PFSK-1 (cell line): Measurements from ENCODE around the gene BTG2.

Experiments
- POLR2AphosphoS5 ChIP-seq: IDR thresholded peaks from 2 replicates; pipeline ENCODE4 v1.6.1; 2012; ENCODE audit warnings: low read depth, mild to moderate bottlenecking, control low read depth, low read length, moderate library complexity
- TAF1 ChIP-seq: IDR thresholded peaks from 2 replicates; pipeline ENCODE4 v1.6.1; 2012; ENCODE audit warnings: low read length, control low read depth, borderline replicate concordance; ENCODE audit not compliant: insufficient read depth
- TF ChIP-seq, protein P1 (sequence below), 2 experiments: IDR thresholded peaks; 2 replicates each; pipeline versions ENCODE4 v1.6.1 to v1.8.0; 2011 to 2012; ENCODE audit warnings: low read depth in 2 of 2, low read length in 2 of 2, control low read depth in 1 of 2, inconsistent platforms in 1 of 2, mild to moderate bottlenecking in 1 of 2, moderate library complexity in 1 of 2; ENCODE audit not compliant: insufficient read depth in 1 of 2

DNA sequence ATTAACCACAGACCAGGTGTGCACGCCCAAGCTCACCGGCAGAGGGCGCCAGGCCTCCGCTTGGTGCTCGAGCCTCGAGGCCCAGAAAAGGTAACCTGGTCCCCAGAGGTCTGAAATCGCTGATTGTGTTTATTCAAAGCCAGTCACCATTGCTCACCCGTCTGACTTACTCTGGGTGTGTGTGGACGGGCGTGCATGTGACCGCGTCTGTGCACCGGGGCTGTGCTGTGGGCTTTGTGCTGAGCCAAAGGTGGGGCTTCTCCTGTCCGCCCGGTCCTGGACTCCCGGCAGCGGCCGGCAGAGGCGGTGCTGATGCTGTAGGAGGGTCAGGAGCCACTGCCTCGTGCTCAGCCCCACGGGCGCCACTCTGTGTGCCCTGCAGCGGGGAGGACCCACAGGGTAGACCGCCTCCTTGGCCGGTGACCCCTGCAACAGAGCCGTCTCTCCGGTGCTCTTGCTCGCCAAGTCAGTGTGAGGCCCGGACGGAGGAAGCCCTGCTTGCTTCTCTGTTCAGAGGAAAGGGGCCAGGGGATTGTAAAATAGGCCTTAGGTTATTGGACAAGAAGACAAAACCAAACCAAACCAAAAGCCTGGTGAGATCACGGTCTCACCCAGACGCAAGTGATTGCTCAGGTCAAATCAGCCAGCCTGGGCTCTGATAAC is 32.0 kb upstream of the BTG2 start:
- TF ChIP-seq POLR2AphosphoS5: no peak
- TF ChIP-seq, protein P1, sequence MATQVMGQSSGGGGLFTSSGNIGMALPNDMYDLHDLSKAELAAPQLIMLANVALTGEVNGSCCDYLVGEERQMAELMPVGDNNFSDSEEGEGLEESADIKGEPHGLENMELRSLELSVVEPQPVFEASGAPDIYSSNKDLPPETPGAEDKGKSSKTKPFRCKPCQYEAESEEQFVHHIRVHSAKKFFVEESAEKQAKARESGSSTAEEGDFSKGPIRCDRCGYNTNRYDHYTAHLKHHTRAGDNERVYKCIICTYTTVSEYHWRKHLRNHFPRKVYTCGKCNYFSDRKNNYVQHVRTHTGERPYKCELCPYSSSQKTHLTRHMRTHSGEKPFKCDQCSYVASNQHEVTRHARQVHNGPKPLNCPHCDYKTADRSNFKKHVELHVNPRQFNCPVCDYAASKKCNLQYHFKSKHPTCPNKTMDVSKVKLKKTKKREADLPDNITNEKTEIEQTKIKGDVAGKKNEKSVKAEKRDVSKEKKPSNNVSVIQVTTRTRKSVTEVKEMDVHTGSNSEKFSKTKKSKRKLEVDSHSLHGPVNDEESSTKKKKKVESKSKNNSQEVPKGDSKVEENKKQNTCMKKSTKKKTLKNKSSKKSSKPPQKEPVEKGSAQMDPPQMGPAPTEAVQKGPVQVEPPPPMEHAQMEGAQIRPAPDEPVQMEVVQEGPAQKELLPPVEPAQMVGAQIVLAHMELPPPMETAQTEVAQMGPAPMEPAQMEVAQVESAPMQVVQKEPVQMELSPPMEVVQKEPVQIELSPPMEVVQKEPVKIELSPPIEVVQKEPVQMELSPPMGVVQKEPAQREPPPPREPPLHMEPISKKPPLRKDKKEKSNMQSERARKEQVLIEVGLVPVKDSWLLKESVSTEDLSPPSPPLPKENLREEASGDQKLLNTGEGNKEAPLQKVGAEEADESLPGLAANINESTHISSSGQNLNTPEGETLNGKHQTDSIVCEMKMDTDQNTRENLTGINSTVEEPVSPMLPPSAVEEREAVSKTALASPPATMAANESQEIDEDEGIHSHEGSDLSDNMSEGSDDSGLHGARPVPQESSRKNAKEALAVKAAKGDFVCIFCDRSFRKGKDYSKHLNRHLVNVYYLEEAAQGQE (IDR thresholded peaks at IDR 0.05; ENCODE audit: insufficient read depth in 1 of 2, low read depth in 2 of 2, low read length in 2 of 2): no peak
- no peak for TF ChIP-seq TAF1
